Measurements from ENCODE around the gene ADCY9.
"Not testable (repeated sequence)": the region's sequence is repeated elsewhere in the genome, so short reads cannot be mapped to it uniquely, and the experiment has no call there.

ADCY9 gene

GRCh38 chr16:3965781-3966582 is 150.3 kb downstream of the ADCY9 start:
- no peak for DNase-seq

DNA sequence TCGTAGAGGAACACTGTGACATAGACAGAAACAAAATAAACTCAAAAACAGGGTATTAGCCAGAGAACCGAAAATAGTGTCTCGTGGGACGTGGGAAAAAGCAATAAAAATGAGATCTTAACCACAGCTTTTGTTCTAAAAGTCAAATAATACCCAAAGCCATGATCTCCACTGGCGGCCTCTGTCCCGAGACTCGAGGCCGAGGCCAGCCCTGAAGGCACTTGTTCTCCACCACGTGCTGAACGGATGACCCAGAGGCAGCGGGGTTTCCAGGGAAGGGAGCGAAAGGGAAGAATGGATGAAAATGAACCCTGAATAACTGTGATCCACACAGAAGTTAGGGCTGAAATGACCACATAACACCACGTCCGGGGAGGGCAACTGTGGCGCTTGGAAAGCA is 150.9 kb downstream of the ADCY9 start:
- no peak for DNase-seq

DNA sequence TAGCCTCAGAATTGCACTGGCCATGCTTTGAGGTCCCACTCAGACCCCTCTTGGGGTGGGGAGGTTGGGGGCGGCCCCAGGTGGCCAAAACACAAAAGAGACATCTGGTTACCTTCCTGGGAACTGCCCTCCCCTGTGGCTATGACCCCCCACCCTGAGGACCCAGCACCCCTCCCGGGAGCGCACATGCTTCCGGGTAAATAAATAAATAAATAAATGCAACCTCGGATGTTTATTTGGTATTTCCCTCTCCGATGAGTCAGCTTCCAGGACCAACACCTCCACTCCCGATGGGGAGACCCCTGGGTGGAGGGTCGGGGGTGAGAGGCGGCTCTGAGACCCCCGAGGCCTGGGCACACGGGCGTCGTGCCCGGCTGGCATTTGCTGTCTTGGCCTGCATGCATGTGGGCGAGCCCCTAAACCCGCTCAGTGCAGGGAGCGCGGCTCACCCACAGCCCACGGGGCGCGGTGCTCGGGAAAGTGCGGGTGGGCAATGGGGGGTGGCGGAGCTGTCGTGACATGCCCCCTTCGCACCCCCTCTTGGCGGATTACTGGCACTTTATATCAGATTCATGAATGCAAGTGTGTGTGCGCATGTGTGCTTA is 151.5 kb downstream of the ADCY9 start:
- DNase-seq: no peak

GRCh38 chr16:3963886-3964685 is 152.2 kb downstream of the ADCY9 start:
- DNase-seq: no peak

DNA sequence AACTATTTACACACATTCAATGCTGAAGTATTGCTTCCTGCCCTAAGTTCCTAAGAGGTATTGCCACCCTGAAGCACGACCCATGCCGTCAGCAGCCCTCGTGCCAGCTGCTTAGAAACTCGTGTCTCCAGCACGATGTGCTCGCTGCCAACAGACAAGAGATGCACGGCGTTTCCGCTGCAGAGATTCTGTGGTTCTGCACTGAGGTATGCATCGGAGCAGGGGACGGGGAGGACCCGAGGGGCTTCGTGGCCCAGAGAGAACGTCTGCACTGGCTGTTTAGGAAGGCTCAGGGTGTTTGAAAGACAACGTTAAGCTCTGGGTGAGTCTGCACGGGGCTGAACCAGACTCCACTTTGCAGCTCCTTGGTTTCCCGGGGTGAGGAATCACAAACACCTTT is 153.0 kb downstream of the ADCY9 start:
- peak; percentile 14 for DNase-seq

DNA sequence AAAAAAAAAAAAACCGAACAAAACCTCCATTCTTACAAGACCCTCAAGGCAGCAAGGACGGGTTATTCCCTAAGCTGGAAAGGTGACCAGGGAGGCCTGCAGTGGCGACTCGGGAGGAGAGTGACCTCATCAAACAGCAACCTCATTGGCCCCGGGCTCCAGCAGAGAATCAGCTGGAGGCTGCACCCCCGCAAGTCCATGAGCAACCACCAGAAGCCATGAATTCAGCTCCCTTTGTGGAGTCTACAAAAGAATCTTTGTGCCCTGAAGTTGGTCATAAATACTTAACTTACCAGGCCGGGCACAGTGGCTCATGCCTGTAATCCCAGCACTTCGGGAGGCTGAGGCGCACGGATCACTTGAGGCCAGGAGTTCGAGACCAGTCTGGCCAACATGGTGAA is 154.8 kb downstream of the ADCY9 start:
- no peak for DNase-seq

DNA sequence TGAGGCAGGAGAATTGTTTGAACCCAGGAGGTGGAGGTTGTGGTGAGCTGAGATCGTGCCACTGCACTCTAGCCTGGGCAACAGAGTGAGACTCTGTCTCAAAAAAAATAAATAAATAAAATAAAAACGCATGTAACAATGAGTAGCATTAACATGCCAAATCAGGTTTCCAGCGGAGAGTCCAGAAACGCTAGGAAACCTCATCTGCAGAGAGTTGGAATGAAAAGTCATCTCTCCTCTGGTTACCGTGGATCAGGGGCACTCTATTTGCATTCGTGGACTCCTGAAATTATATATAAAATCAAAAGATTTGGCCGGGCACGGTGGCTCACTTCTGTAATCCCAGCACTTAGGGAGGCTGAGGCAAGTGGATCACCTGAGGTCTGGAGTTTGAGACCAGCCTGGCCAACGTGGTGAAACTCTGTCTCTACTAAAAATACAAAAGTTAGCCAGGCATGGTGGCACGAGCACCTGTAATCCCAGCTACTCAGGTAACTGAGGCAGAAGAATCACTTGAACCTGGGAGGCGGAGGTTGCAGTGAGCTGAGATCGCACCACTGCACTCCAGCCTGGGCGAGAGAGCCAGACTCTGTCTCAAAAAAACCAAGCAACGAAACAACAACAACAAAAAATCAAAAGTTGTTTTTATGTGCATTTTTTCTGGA is 156.2 kb downstream of the ADCY9 start:
- not testable (repeated sequence) for DNase-seq

DNA sequence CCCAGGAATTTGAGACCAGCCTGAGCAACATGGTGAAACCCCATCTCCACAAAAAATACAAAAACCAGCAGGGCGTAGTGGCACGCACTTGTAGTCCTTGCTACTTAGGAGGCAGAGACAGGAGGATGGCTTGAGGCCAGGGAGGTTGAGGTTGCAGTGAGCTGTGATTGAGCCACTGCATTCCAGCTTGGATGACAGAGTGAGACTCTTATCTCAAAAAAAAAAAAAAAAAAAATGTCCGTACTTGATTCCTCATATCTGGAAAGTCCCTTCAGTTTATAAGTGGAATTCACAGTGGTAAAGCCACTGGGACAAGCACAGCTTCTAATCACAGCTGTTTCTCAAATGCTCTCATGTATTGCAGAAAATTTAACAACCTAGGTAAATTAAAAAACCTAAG is 157.1 kb downstream of the ADCY9 start:
- no peak for DNase-seq

- no peak for DNase-seq
Observed at GRCh38 chr16:3957344-3957980, 158.8 kb downstream of the ADCY9 start.

GRCh38 chr16:3954411-3954921 is 161.8 kb downstream of the ADCY9 start:
- no peak for DNase-seq

- DNase-seq: no peak
Observed at GRCh38 chr16:3953728-3954410, 162.4 kb downstream of the ADCY9 start.

DNA sequence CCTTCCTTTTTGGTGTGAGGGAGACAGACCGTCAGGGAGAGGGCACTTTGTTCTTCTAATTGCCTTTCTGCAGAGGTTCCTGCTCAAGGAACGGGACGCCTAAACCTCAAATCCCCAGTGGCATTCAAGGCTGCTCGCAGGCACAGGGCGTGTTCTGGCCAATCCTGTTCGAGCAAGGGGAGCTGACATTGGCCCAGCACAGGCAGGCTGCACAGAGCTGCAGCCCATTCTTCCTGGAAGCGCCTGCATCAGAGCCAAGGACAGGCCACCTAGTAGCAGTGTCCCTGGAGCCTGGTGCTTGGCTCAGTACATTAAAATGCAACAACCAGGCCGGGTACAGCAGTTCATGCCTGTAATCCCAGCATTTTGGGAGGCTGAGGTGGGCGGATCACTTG is 163.5 kb downstream of the ADCY9 start:
- no peak for DNase-seq

DNA sequence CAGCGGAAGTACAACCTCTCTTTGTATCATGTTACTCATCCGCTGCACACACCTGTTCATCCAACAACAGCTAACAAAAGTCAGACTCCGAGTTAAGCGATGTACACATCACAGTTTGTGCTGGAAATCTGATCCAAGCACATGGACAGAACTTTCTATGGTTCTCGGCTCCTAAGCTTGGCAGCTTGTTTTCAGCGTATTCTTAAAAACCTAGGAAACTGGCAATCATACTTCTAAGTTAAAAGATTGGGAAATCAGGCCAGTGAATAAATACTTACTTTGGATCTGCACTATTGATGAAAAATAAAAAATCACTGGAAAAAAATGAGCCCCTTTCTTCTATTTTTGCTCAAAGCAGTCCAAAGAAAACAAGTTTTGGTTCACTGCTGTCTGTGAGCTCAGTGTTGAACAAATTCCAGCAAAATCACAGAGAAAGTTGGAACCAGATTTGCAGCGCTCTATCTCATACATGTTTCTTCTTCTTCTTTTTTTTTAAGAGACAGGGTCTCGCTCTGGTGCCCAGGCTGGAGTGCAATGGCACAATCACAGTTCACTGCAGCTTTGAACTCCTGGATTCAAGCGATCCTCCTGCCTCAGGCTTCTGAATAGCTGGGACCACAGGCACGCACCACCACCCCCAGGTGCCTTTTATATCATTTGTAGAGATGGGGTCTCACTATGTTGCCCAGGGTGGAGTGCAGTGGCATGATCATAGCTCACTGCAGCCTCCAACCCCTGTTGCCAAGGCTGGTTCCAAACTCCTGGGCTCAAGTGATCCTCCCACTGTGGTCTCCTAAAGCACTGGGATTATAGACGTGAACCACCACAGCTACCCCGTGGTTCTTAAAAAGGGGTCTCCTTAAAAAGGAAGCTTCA is 164.1 kb downstream of the ADCY9 start:
- DNase-seq: no peak

- not testable (repeated sequence) for DNase-seq
Observed at GRCh38 chr16:3951380-3951779, 164.9 kb downstream of the ADCY9 start.

GRCh38 chr16:3950343-3951193 is 165.7 kb downstream of the ADCY9 start:
- DNase-seq: no peak

GRCh38 chr16:3949946-3950342 is 166.3 kb downstream of the ADCY9 start:
- no peak for DNase-seq

DNA sequence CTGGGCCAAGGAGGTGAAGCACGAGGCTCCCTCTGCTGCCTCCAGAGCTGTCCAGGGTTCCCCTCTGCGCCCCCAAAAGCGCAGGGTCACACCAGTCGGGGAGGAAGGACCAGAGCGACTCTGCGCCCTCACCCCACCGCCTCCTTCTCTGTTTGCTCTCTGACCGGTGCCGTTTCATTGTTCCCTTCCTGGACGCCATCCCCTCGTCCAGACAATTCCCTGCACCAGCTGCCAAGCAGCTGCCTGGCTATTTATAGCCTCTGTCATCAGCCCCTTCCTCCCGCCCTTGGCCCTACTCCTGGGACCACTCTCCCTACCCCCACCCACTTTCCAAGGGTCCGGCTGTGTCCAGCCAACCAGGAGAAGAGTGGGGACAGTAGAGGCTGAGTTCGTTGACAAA is 167.0 kb downstream of the ADCY9 start:
- no peak for DNase-seq

- DNase-seq: no peak
Observed at GRCh38 chr16:3948378-3948995, 167.8 kb downstream of the ADCY9 start.

DNA sequence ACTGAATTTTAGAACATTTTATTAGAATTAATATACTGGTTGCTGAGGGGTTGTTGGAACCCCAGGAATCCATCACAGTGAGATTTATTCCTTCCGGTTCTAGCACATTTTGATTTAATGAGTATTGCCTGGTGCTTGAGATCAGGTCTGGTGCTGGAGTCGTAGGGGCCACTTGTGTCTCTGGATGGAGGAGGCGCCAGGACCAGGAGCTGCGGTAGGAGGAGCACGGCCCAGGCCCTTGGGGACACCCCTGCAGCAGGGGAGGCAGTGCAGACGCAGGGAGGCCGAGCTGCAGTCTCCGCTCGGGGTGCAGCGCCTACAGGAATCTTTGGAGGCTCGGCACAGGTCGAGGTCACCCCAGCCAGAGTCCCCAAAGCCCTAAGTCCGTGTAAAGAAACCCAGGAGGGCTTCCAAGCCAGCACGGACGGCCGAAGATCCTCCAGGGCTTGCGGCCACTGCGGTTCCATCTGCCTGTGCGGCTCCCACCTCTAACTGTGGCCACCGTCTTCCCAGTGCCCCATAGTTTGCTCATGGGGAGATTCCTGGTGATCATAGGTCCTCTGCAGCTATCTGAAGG is 169.6 kb downstream of the ADCY9 start:
- DNase-seq: no peak
